ENCODE measurements around the gene RPS6KC1. TPM values are rescaled to one million over a fixed set of nuclear protein-coding genes. Genes with fewer than 3 reads are reported as not detected.

Gene RPS6KC1
- total and polyA plus RNA-seq, 9 donors = 13.1 to 25.1 (median 18.4) TPM

Other genes with a start within 250 kb of the RPS6KC1 start
- gene SPATA45, start 203.6 kb upstream of the RPS6KC1 start, total RNA-seq = 0.44 TPM
- not detected for gene SPATA45, start 203.6 kb upstream of the RPS6KC1 start, polyA plus RNA-seq (ENCODE audit: insufficient read depth in 1 of 8, insufficient read length in 8 of 8, low replicate concordance in 1 of 8)
- gene FLVCR1, start 193.0 kb upstream of the RPS6KC1 start, total RNA-seq = 8.4 TPM
- 1 to 10 TPM; 5.7 to 8.2 (median 6.0) TPM for gene FLVCR1, start 193.0 kb upstream of the RPS6KC1 start, polyA plus RNA-seq (ENCODE audit: insufficient read depth in 1 of 8, insufficient read length in 8 of 8, low replicate concordance in 1 of 8)
- gene VASH2, start 100.7 kb upstream of the RPS6KC1 start, total RNA-seq = 25.3 TPM
- 10 to 100 TPM; 31.6 to 81.7 (median 54.5) TPM for gene VASH2, start 100.7 kb upstream of the RPS6KC1 start, polyA plus RNA-seq (ENCODE audit: insufficient read depth in 1 of 8, insufficient read length in 8 of 8, low replicate concordance in 1 of 8)
- 36.5 TPM for gene ANGEL2, start 35.4 kb upstream of the RPS6KC1 start, total RNA-seq
- 10 to 100 TPM; 19.1 to 32.6 (median 22.8) TPM for gene ANGEL2, start 35.4 kb upstream of the RPS6KC1 start, polyA plus RNA-seq (ENCODE audit: insufficient read depth in 1 of 8, insufficient read length in 8 of 8, low replicate concordance in 1 of 8)

All from muscle of leg (tissue), 9 donors.